Endothelial cell (in vitro differentiated cells): ENCODE results near the gene HDAC7. TPM values are rescaled to one million over a fixed set of nuclear protein-coding genes. Genes with fewer than 3 reads are reported as not detected.

Source experiments
- DNase-seq: peaks from one replicate; pipeline ENCODE4 v3.0.0; 2021; ENCODE audit warnings: low spot score
- H3K27ac Mint-ChIP-seq: one replicate; pipeline ENCODE4 v1.8.0; 2021; ENCODE audit warnings: mixed read lengths, inconsistent platforms; ENCODE audit not compliant: unreplicated experiment
- H3K27me3 Mint-ChIP-seq: one replicate; pipeline ENCODE4 v1.8.0; 2021; ENCODE audit warnings: mild to moderate bottlenecking, moderate library complexity, mixed read lengths, inconsistent platforms; ENCODE audit not compliant: unreplicated experiment
- H3K36me3 Mint-ChIP-seq: one replicate; pipeline ENCODE4 v1.8.0; 2021; ENCODE audit warnings: mild to moderate bottlenecking, low read depth, mixed read lengths, inconsistent platforms; ENCODE audit not compliant: unreplicated experiment
- H3K4me1 Mint-ChIP-seq: one replicate; pipeline ENCODE4 v1.8.0; 2021; ENCODE audit warnings: mild to moderate bottlenecking, mixed read lengths, inconsistent platforms; ENCODE audit not compliant: unreplicated experiment
- H3K4me3 Mint-ChIP-seq: one replicate; pipeline ENCODE4 v1.8.0; 2021; ENCODE audit warnings: mild to moderate bottlenecking, mixed read lengths, inconsistent platforms; ENCODE audit not compliant: unreplicated experiment
- H3K9me3 Mint-ChIP-seq: one replicate; pipeline ENCODE4 v1.8.0; 2021; ENCODE audit warnings: mixed read lengths, inconsistent platforms; ENCODE audit not compliant: unreplicated experiment
- total RNA-seq: library from RNA; stranded (reverse); fragmentation: NEBNext Ultra II Directional; extraction: Animal tissue kit (Norgen Biotek cat#: 25700); gene quantifications from one replicate; pipeline ENCODE4 v1.2.1, GENCODE V29; 2021; ENCODE audit not compliant: unreplicated experiment
- TF ChIP-seq, protein P1 (sequence below): fragments of 200-600 bp; sonication (generic); IDR thresholded peaks from one replicate; pipeline ENCODE4 v1.5.0; 2021; ENCODE audit warnings: antibody characterized with exemption; ENCODE audit not compliant: unreplicated experiment

The HDAC7 gene
- total RNA-seq, 1 donor from 2014 or later, result 387 TPM

- no peak for DNase-seq
- Mint-ChIP-seq H3K9me3 (no peaks in the 10 kb centered on the region), H3K4me1 (peaks cover 16% of the 10 kb centered on the region), H3K36me3 (peaks cover 52% of the 10 kb centered on the region), H3K4me3 (peak overlapping the region; percentile 38), H3K27me3 (peaks cover 23% of the 10 kb centered on the region), H3K27ac (peak overlapping the region; percentile 20)
- TF ChIP-seq, protein P1, sequence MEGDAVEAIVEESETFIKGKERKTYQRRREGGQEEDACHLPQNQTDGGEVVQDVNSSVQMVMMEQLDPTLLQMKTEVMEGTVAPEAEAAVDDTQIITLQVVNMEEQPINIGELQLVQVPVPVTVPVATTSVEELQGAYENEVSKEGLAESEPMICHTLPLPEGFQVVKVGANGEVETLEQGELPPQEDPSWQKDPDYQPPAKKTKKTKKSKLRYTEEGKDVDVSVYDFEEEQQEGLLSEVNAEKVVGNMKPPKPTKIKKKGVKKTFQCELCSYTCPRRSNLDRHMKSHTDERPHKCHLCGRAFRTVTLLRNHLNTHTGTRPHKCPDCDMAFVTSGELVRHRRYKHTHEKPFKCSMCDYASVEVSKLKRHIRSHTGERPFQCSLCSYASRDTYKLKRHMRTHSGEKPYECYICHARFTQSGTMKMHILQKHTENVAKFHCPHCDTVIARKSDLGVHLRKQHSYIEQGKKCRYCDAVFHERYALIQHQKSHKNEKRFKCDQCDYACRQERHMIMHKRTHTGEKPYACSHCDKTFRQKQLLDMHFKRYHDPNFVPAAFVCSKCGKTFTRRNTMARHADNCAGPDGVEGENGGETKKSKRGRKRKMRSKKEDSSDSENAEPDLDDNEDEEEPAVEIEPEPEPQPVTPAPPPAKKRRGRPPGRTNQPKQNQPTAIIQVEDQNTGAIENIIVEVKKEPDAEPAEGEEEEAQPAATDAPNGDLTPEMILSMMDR, result peak; percentile 49
These were observed 75.6 kb downstream of the HDAC7 start for GRCh38 chr12:47744005-47744651.

DNA sequence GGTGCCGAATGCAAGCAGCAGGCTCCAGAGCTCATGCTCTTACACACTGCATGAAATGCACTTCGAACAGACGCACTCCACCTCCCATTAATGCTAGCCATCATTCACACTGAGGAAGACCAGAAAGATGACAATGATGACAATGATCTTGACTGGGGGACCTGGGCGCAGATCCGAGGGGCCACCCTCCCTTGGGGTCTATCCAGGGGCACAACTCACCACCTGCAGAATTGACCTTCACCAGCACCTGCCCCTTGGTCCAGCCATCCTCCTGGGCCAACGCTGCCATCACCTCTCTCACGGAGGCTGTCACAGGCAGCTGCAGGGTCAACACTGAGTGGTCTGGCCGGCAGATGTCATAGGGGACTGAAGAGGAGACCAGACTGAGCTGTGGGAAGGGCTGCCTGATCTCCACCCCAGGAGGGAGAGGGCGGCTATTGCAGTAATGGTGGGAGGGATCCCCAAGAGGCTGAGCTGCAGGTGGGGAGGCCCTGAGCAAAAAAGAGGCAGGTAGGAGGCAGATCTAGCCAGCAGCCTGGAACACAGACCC lies 76.3 kb downstream of the HDAC7 start:
- H3K4me1 Mint-ChIP-seq, result peaks cover 16% of the 10 kb centered on the region
- H3K9me3 Mint-ChIP-seq, result no peaks in the 10 kb centered on the region
- peak overlapping the region; percentile 48 for H3K4me3 Mint-ChIP-seq
- no peak for DNase-seq
- TF ChIP-seq, protein P1, result no peak
- peak overlapping the region; percentile 42 for H3K27ac Mint-ChIP-seq
- peaks cover 27% of the 10 kb centered on the region for H3K27me3 Mint-ChIP-seq
- peaks cover 48% of the 10 kb centered on the region for H3K36me3 Mint-ChIP-seq

GRCh38 chr12:47742253-47742825 lies 77.4 kb downstream of the HDAC7 start:
- H3K9me3 Mint-ChIP-seq, result no peaks in the 10 kb centered on the region
- TF ChIP-seq, protein P1, result peak; percentile 98
- peaks cover 27% of the 10 kb centered on the region for H3K27me3 Mint-ChIP-seq
- H3K4me1 Mint-ChIP-seq, result peaks cover 16% of the 10 kb centered on the region
- H3K36me3 Mint-ChIP-seq, result peaks cover 48% of the 10 kb centered on the region
- DNase-seq, result peak; percentile 69
- H3K4me3 Mint-ChIP-seq, result peak overlapping the region; percentile 56
- H3K27ac Mint-ChIP-seq, result peak overlapping the region; percentile 78

GRCh38 chr12:47741340-47741703 lies 78.4 kb downstream of the HDAC7 start:
- Mint-ChIP-seq H3K4me1 (peaks cover 18% of the 10 kb centered on the region), H3K9me3 (no peaks in the 10 kb centered on the region), H3K36me3 (peaks cover 45% of the 10 kb centered on the region), H3K4me3 (no peak overlapping the region), H3K27me3 (peaks cover 26% of the 10 kb centered on the region), H3K27ac (no peak overlapping the region)
- DNase-seq, result no peak
- TF ChIP-seq, protein P1, result no peak
